Astrocyte (in vitro differentiated cells and primary cell): ENCODE measurements around the gene HPS5. TPM values are rescaled to one million over a fixed set of nuclear protein-coding genes. Genes with fewer than 3 reads are reported as not detected.

Experiments
- DNase-seq: peaks from one replicate; pipeline ENCODE4 v3.0.0-alpha.2; 2010; ENCODE audit warnings: low read depth
- FAIRE-seq: peaks from 2 replicates; lab custom pipeline; 2011; peaks lifted over from hg19 to GRCh38; lab: Jason Lieb, UNC
- H2AFZ ChIP-seq: 2 replicates; pipeline ENCODE4 v1.6.0; 2012; ENCODE audit warnings: low read depth, low read length, inconsistent platforms
- H3K27ac ChIP-seq: 2 replicates; pipeline ENCODE4 v1.5.1; 2011; ENCODE audit warnings: low read depth, low read length, inconsistent platforms
- H3K27me3 ChIP-seq: 2 replicates; pipeline ENCODE4 v1.6.0; 2011; ENCODE audit warnings: low read length, inconsistent platforms; ENCODE audit not compliant: insufficient read depth
- H3K36me3 ChIP-seq: 2 replicates; pipeline ENCODE4 v1.5.1; 2011; ENCODE audit warnings: low read length, inconsistent platforms; ENCODE audit not compliant: insufficient read depth
- H3K4me1 ChIP-seq: 2 replicates; pipeline ENCODE4 v1.5.1; 2011; ENCODE audit warnings: low read length, inconsistent platforms; ENCODE audit not compliant: insufficient read depth
- H3K4me2 ChIP-seq: 2 replicates; pipeline ENCODE4 v1.6.0; 2012; ENCODE audit warnings: low read length, inconsistent platforms
- H3K4me3 ChIP-seq: 2 replicates; pipeline ENCODE4 v1.5.1; 2011; ENCODE audit warnings: low read depth, mild to moderate bottlenecking, low read length, inconsistent platforms; ENCODE audit not compliant: insufficient read depth
- H3K79me2 ChIP-seq: 2 replicates; pipeline ENCODE4 v1.6.0; 2012; ENCODE audit warnings: mild to moderate bottlenecking, low read length, inconsistent platforms; ENCODE audit not compliant: insufficient read depth
- H3K9ac ChIP-seq: 2 replicates; pipeline ENCODE4 v1.6.0; 2012; ENCODE audit warnings: mild to moderate bottlenecking, low read length, inconsistent platforms
- H3K9me3 ChIP-seq: 2 replicates; pipeline ENCODE4 v1.5.1; 2012; ENCODE audit warnings: low read depth, mild to moderate bottlenecking, low read length, inconsistent platforms; ENCODE audit not compliant: insufficient read depth
- H4K20me1 ChIP-seq: 2 replicates; pipeline ENCODE4 v1.6.0; 2012; ENCODE audit warnings: low read length, inconsistent platforms; ENCODE audit not compliant: insufficient read depth
- H3K27ac Mint-ChIP-seq: one replicate; pipeline ENCODE4 v1.8.0; 2021; ENCODE audit warnings: mild to moderate bottlenecking, mixed read lengths; ENCODE audit not compliant: unreplicated experiment
- H3K27me3 Mint-ChIP-seq: one replicate; pipeline ENCODE4 v1.8.0; 2021; ENCODE audit warnings: low read depth, mixed read lengths; ENCODE audit not compliant: unreplicated experiment
- H3K36me3 Mint-ChIP-seq: one replicate; pipeline ENCODE4 v1.8.0; 2021; ENCODE audit warnings: low read depth, mixed read lengths; ENCODE audit not compliant: unreplicated experiment
- H3K4me1 Mint-ChIP-seq: one replicate; pipeline ENCODE4 v1.8.0; 2021; ENCODE audit warnings: low read depth, mixed read lengths; ENCODE audit not compliant: unreplicated experiment
- H3K4me3 Mint-ChIP-seq: one replicate; pipeline ENCODE4 v1.8.0; 2021; ENCODE audit warnings: mild to moderate bottlenecking, moderate library complexity, mixed read lengths; ENCODE audit not compliant: unreplicated experiment
- H3K9me3 Mint-ChIP-seq: one replicate; pipeline ENCODE4 v1.8.0; 2021; ENCODE audit warnings: mild to moderate bottlenecking, mixed read lengths; ENCODE audit not compliant: unreplicated experiment
- EZH2 ChIP-seq: IDR thresholded peaks from 2 replicates; pipeline ENCODE4 v1.6.1; 2012; ENCODE audit warnings: mild to moderate bottlenecking, low read length, inconsistent platforms; ENCODE audit not compliant: insufficient read depth
- total RNA-seq: library from RNA; stranded (reverse); gene quantifications from 2 replicates; pipeline ENCODE4 v1.2.1, GENCODE V29; 2021
- TF ChIP-seq, protein P1 (sequence below): IDR thresholded peaks from 2 replicates; pipeline ENCODE4 v1.5.1; 2011; ENCODE audit warnings: low read depth, mild to moderate bottlenecking, inconsistent platforms, low read length, moderate library complexity; ENCODE audit not compliant: insufficient read depth

Gene HPS5
- total RNA-seq, 1 donor from 2014 or later, result 22.6 TPM

DNA sequence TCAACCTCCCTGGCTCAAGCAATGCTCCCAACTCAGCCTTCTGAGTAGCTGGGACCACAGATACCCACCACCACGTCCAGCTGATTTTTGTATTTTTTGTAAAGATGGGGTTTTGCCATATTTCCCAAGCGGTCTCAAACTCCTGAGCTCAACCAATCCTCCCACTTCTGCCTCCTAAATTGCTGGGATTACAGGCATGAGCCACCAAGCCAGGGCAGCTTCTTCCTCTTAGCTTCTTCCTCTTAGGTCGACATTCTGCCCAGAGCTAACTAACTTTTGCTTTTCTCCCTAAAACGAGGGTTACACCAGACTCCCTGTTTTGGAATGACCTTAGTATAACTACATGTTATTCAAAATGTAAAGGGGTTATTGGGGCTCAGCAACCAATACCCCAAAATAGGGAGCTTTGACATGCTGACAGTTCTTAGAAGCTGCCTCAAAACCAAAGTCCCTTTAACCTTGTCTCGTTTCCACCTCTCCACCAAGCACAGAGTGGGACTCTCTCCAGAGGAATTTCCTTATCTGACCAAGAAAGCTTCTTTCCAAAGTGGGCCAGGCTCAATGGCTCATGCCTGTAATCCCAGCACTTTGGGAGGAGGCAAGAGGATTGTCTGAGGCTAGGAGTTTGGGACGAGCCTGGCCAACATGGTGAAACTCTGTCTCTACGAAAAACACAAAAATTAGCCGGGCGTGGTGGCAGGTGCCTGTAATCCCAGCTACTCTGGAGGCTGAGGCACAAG lies 7.0 kb downstream of the HPS5 start:
- Histone ChIP-seq H3K27me3 (no peaks in the 10 kb centered on the region), H3K27ac (no peak overlapping the region), H2AFZ (no peak overlapping the region), H3K9me3 (no peaks in the 10 kb centered on the region), H3K36me3 (peaks cover 5% of the 10 kb centered on the region), H3K4me3 (no peak overlapping the region), H4K20me1 (no peaks in the 10 kb centered on the region), H3K4me2 (no peak overlapping the region), H3K79me2 (peaks cover 49% of the 10 kb centered on the region), H3K9ac (no peak overlapping the region), H3K4me1 (peaks cover 16% of the 10 kb centered on the region)
- Mint-ChIP-seq H3K4me3 (peak overlapping the region; percentile 20), H3K9me3 (no peaks in the 10 kb centered on the region), H3K27me3 (no peaks in the 10 kb centered on the region), H3K27ac (peak overlapping the region; percentile 53), H3K36me3 (peaks cover 5% of the 10 kb centered on the region), H3K4me1 (peaks cover 38% of the 10 kb centered on the region)
- DNase-seq, result peak; percentile 56
- no peak for FAIRE-seq
- TF ChIP-seq EZH2, result no peak
- TF ChIP-seq, protein P1, sequence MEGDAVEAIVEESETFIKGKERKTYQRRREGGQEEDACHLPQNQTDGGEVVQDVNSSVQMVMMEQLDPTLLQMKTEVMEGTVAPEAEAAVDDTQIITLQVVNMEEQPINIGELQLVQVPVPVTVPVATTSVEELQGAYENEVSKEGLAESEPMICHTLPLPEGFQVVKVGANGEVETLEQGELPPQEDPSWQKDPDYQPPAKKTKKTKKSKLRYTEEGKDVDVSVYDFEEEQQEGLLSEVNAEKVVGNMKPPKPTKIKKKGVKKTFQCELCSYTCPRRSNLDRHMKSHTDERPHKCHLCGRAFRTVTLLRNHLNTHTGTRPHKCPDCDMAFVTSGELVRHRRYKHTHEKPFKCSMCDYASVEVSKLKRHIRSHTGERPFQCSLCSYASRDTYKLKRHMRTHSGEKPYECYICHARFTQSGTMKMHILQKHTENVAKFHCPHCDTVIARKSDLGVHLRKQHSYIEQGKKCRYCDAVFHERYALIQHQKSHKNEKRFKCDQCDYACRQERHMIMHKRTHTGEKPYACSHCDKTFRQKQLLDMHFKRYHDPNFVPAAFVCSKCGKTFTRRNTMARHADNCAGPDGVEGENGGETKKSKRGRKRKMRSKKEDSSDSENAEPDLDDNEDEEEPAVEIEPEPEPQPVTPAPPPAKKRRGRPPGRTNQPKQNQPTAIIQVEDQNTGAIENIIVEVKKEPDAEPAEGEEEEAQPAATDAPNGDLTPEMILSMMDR, result no peak

DNA sequence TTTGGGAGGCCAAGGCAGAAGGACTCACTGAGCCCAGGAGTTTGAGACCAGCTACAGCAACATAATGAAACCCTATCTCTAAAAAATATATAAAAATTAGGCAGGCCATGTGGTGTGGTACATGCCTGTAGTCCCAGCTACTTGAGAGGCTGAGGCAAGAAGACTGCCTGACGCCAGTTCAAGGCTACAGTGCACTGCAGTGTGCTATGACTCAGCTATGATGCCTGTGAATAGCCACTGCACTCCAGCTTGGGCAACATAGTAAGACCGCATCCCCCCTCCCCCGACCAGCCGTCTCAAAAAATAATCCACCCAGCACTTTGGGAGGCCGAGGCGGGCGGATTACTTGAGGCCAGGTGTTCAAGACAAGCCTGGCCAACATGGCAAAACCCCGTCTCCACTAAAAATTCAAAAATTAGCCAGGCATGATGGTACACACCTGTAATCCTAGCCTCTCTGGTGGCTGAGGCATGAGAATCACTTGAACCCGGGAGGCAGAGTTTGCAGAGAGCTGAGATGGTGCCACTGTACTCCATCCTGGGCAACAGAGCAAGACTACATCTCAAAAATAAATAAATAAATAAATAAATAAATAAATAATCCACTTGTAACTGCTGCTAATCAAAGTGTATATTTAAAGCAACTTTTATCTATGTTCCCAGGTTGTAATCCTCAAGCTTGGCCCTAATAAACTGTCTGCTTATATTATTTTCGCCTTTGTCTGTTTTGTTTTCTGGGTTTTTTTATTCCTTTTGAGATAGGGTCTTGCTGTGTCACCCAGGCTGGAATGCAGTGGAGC lies 7.8 kb downstream of the HPS5 start:
- Histone ChIP-seq H4K20me1 (no peaks in the 10 kb centered on the region), H3K4me3 (no peak overlapping the region), H3K79me2 (peaks cover 41% of the 10 kb centered on the region), H3K9me3 (no peaks in the 10 kb centered on the region), H3K4me2 (no peak overlapping the region), H3K27me3 (no peaks in the 10 kb centered on the region), H3K9ac (no peak overlapping the region), H3K36me3 (peaks cover 12% of the 10 kb centered on the region), H2AFZ (no peak overlapping the region), H3K27ac (peak overlapping the region; percentile 3), H3K4me1 (peaks cover 16% of the 10 kb centered on the region)
- H3K27ac Mint-ChIP-seq, result peak overlapping the region; percentile 53
- H3K4me3 Mint-ChIP-seq, result no peak overlapping the region
- H3K36me3 Mint-ChIP-seq, result peaks cover 5% of the 10 kb centered on the region
- DNase-seq (peak; percentile 23), FAIRE-seq (no peak)
- H3K27me3 Mint-ChIP-seq, result no peaks in the 10 kb centered on the region
- H3K4me1 Mint-ChIP-seq, result peaks cover 31% of the 10 kb centered on the region
- no peaks in the 10 kb centered on the region for H3K9me3 Mint-ChIP-seq
- TF ChIP-seq, protein P1, result no peak
- no peak for TF ChIP-seq EZH2
